ENCODE results near the gene RAB38.

Gene RAB38

DNA sequence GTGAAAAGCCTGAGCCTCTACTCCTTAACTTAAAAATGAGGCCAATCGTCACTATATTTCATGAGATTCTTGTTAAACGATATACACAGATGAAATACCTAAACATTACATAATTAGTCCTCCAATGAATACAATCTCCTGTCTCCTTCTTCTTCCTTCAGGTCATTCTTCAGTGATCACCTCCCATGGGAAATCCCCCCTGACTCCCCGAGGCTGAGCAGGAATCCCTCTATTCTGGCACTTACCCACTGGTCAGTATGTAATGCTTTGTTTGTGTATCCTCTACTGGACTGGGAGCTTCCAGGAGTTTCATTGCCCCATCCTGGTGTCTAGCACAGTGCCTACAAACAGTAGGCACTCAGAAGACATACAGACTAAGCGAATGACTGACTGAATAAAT is 52.3 kb downstream of the RAB38 start:
- H3K4me3 ChIP-seq (replicated peaks; ENCODE audit: low read depth, low read length) = no peak overlapping the region
- TF ChIP-seq, protein P1, sequence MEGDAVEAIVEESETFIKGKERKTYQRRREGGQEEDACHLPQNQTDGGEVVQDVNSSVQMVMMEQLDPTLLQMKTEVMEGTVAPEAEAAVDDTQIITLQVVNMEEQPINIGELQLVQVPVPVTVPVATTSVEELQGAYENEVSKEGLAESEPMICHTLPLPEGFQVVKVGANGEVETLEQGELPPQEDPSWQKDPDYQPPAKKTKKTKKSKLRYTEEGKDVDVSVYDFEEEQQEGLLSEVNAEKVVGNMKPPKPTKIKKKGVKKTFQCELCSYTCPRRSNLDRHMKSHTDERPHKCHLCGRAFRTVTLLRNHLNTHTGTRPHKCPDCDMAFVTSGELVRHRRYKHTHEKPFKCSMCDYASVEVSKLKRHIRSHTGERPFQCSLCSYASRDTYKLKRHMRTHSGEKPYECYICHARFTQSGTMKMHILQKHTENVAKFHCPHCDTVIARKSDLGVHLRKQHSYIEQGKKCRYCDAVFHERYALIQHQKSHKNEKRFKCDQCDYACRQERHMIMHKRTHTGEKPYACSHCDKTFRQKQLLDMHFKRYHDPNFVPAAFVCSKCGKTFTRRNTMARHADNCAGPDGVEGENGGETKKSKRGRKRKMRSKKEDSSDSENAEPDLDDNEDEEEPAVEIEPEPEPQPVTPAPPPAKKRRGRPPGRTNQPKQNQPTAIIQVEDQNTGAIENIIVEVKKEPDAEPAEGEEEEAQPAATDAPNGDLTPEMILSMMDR (IDR thresholded peaks at IDR 0.05; ENCODE audit: low read length, missing control alignments) = no peak
- DNase-seq (ENCODE audit: low read depth) = no peak

DNA sequence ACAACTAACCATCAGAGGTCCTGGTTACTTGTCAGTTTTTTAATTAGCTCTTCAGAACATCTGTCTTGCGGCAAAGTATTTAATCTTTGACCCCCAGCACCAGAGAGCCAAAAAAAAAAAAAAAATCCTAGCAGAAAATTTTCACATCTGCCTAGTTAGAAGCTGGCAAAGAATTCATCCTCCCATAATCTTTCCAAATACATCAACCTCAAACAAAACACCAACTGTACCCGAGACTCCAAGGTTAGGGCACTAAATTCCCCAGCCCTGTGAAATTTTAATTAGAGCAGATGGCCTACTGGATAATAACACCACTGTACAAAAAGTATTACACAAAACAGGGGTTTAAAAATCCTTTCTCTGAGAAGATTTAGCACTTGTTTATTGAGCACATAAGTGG is 55.7 kb downstream of the RAB38 start:
- H3K4me3 ChIP-seq (replicated peaks; ENCODE audit: low read depth, low read length) = no peak overlapping the region
- no peak for DNase-seq (ENCODE audit: low read depth)
- TF ChIP-seq, protein P1 (IDR thresholded peaks at IDR 0.05; ENCODE audit: low read length, missing control alignments) = no peak

DNA sequence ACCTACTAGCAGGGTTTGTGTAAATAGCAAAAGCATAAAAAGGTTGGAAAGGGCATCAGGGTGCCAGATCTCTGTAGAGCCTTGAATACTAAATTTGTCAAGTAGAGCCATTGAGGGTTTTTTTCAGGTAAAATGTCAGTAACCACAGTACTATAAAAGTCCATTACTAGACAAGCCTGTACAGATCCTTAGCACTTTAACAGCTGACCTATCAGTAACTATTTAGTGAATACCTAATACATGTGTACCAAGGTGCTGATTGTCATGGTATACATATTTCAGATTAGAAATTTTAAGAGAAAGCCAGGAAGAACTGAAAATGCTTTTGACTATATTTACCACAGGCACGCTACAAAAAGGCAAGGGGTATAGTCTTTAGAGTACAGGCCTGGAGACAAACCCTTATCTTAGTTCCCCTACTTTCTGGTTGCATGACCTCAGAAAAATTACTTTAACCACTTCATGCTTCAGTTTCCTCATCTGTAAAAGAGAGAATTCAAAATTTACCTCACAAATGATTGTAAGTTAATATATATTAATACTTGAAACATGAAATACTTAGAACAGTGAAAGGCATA is 57.9 kb downstream of the RAB38 start:
- DNase-seq (ENCODE audit: low read depth) = no peak
- TF ChIP-seq, protein P1 (IDR thresholded peaks at IDR 0.05; ENCODE audit: low read length, missing control alignments) = no peak
- no peak overlapping the region for H3K4me3 ChIP-seq (replicated peaks; ENCODE audit: low read depth, low read length)

DNA sequence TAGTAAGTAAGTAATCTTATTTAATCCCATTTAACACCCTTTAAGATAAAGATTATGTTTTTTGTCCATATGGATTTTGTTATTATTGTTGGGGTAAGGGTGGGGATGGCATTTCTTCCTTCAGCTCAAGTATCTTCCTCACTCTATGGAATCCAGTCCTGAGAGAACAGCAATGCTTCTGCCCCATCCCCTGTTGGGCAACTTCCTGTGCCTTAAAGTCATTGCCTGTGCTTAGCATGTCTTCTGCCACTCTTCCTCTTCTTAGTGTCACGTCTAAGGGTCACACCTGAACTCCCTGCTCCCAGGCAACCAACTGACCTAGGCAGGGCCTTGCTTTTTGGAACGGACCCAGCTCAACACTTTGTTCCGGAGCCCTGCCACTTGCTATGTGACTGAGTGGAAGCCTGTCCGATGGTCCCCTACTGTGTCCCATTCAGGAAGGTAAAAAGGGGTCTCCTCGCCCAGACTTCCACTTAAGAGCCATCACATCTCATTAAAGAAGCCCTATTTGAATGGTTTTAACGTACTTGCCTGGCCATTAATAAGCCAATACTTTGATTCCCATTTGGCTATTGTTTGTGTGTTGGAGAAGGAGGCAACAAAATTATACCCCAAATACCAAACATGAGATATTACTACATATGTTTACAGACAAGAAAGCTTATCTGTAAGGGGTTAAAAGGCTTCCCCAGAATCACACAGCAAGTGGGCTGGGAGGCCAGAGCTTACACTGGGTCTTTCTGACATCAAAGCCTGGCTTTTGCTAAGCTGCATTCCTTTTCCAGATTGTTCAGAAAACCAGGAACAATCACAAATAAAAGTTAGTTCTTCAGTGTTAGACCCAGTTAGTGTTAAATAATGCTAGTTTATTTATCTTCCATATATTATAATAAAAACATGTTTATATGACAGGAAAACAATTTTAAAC is 59.2 kb downstream of the RAB38 start:
- no peak for DNase-seq (ENCODE audit: low read depth)
- TF ChIP-seq, protein P1 (IDR thresholded peaks at IDR 0.05; ENCODE audit: low read length, missing control alignments) = no peak
- H3K4me3 ChIP-seq (replicated peaks; ENCODE audit: low read depth, low read length) = no peak overlapping the region

DNA sequence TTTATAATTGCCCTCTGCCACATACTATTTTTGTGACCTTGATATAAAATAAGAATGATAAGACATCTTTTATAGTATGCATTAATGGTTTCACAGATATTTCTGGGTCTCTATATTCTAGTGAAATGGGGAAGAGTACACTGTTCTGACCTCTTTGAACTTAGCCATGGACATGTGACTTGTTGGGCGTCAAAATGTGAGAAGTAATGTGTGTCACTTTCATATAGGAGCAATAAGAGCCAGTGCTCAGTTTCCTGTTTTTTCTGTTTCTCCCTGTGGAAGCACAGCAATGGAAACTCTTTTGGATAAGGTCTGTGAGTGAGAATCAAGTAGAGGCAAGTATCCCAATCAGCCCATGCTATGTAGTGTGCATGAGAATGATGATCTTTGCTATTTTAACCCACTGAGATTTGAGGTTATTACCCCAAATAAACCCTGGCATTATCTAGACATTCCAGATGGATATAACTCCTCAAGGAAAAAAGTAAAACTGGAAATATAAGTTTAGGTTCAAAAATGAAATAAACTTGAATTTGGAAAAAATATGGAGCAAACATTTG is 60.7 kb downstream of the RAB38 start:
- H3K4me3 ChIP-seq (replicated peaks; ENCODE audit: low read depth, low read length) = no peak overlapping the region
- TF ChIP-seq, protein P1 (IDR thresholded peaks at IDR 0.05; ENCODE audit: low read length, missing control alignments) = no peak
- DNase-seq (ENCODE audit: low read depth) = no peak

DNA sequence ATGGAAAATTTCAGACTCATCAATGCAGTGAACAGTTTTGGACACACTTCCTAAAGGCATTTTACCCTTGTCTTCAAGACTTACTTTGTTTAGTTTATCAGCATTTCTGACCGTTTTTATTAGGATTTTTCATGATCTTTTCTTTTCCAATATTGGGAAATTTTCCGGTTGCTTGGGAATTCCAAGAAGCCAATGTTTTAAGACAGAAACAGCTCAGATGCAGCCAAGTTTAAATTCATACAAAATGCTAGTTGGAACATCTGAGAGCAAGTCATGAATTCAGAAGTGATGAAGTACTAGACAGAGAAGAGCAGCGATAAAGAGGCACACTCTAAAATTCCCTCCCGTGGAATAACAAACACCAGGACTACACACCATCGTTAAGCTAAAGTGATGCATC is 68.6 kb downstream of the RAB38 start:
- TF ChIP-seq, protein P1 (IDR thresholded peaks at IDR 0.05; ENCODE audit: low read length, missing control alignments) = no peak
- DNase-seq (ENCODE audit: low read depth) = no peak
- no peak overlapping the region for H3K4me3 ChIP-seq (replicated peaks; ENCODE audit: low read depth, low read length)
